SK-N-SH (cell line): ENCODE results near the gene CASP14.

Experiments used
- CHD2 ChIP-seq: fragments of 150-350 bp; IDR thresholded peaks from 2 replicates; pipeline ENCODE4 v1.6.1; 2018; ENCODE audit warnings: low read length; ENCODE audit not compliant: partially characterized antibody
- EZH2phosphoT487 ChIP-seq: fragments of 200-600 bp; sonication (generic); IDR thresholded peaks from 2 replicates; pipeline ENCODE4 v1.6.1; 2017; ENCODE audit warnings: low read depth, mixed run types, mild to moderate bottlenecking, antibody characterized with exemption, moderate library complexity, borderline replicate concordance
- FOXM1 ChIP-seq: IDR thresholded peaks from 2 replicates; pipeline ENCODE4 v1.4.0; 2012; ENCODE audit warnings: low read depth, mild to moderate bottlenecking
- MXI1 ChIP-seq: IDR thresholded peaks from 2 replicates; pipeline ENCODE4 v1.6.1; 2012; ENCODE audit warnings: mild to moderate bottlenecking, low read depth, low read length, improper control_type of control experiment
- RAD21 ChIP-seq: IDR thresholded peaks from 2 replicates; pipeline ENCODE4 v1.6.1; 2012; ENCODE audit warnings: mild to moderate bottlenecking, low read length
- RFX5 ChIP-seq: IDR thresholded peaks from 2 replicates; pipeline ENCODE4 v1.6.1; 2012; ENCODE audit warnings: mild to moderate bottlenecking, improper control_type of control experiment, low read length
- RXRA ChIP-seq: IDR thresholded peaks from 2 replicates; pipeline ENCODE4 v1.4.0; 2012; ENCODE audit warnings: low read depth, mild to moderate bottlenecking, borderline replicate concordance
- TAF1 ChIP-seq: IDR thresholded peaks from 2 replicates; pipeline ENCODE4 v1.6.1; 2012; ENCODE audit warnings: low read depth, mild to moderate bottlenecking, low read length, moderate library complexity, borderline replicate concordance
- TCF12 ChIP-seq: IDR thresholded peaks from 2 replicates; pipeline ENCODE4 v1.4.0; 2012
- TF ChIP-seq, protein P1 (sequence below): fragments of 200-600 bp; sonication (generic); IDR thresholded peaks from 2 replicates; pipeline ENCODE4 v1.6.1; 2017; ENCODE audit warnings: antibody characterized with exemption, mild to moderate bottlenecking, moderate library complexity
- TF ChIP-seq, protein P2 (sequence below): IDR thresholded peaks from 2 replicates; pipeline ENCODE4 v1.6.1; 2012; ENCODE audit warnings: mild to moderate bottlenecking, low read depth, low read length, moderate library complexity
- TF ChIP-seq, protein P3 (sequence below): IDR thresholded peaks from 2 replicates; pipeline ENCODE4 v1.4.0; 2012; ENCODE audit warnings: low read depth

DNA sequence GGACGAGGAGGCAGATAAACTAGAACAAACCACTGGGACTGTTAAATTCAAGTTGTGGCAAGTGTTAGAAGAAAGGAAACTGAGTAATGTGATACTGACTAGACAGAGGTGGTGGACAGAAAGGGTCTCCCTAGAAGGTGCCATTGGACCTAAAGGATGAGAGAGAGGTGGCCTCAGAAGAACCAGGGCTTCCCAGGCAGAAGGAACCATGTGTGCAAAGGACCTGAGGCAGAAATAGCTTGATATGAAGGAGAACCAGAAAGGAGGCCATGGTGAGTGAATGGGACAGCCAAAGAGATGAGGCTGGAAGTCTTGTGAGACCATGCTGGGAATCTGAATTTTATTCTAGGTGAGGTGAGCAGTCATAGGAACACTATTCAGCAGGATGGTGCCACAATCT is 55.1 kb downstream of the CASP14 start:
- TF ChIP-seq, protein P1, sequence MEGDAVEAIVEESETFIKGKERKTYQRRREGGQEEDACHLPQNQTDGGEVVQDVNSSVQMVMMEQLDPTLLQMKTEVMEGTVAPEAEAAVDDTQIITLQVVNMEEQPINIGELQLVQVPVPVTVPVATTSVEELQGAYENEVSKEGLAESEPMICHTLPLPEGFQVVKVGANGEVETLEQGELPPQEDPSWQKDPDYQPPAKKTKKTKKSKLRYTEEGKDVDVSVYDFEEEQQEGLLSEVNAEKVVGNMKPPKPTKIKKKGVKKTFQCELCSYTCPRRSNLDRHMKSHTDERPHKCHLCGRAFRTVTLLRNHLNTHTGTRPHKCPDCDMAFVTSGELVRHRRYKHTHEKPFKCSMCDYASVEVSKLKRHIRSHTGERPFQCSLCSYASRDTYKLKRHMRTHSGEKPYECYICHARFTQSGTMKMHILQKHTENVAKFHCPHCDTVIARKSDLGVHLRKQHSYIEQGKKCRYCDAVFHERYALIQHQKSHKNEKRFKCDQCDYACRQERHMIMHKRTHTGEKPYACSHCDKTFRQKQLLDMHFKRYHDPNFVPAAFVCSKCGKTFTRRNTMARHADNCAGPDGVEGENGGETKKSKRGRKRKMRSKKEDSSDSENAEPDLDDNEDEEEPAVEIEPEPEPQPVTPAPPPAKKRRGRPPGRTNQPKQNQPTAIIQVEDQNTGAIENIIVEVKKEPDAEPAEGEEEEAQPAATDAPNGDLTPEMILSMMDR: no peak
- TF ChIP-seq CHD2 (no peak), TAF1 (no peak), FOXM1 (no peak), EZH2phosphoT487 (no peak), RXRA (no peak), RFX5 (no peak), RAD21 (no peak), TCF12 (no peak), MXI1 (no peak)
- TF ChIP-seq, protein P2, sequence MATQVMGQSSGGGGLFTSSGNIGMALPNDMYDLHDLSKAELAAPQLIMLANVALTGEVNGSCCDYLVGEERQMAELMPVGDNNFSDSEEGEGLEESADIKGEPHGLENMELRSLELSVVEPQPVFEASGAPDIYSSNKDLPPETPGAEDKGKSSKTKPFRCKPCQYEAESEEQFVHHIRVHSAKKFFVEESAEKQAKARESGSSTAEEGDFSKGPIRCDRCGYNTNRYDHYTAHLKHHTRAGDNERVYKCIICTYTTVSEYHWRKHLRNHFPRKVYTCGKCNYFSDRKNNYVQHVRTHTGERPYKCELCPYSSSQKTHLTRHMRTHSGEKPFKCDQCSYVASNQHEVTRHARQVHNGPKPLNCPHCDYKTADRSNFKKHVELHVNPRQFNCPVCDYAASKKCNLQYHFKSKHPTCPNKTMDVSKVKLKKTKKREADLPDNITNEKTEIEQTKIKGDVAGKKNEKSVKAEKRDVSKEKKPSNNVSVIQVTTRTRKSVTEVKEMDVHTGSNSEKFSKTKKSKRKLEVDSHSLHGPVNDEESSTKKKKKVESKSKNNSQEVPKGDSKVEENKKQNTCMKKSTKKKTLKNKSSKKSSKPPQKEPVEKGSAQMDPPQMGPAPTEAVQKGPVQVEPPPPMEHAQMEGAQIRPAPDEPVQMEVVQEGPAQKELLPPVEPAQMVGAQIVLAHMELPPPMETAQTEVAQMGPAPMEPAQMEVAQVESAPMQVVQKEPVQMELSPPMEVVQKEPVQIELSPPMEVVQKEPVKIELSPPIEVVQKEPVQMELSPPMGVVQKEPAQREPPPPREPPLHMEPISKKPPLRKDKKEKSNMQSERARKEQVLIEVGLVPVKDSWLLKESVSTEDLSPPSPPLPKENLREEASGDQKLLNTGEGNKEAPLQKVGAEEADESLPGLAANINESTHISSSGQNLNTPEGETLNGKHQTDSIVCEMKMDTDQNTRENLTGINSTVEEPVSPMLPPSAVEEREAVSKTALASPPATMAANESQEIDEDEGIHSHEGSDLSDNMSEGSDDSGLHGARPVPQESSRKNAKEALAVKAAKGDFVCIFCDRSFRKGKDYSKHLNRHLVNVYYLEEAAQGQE: no peak
- TF ChIP-seq, protein P3, sequence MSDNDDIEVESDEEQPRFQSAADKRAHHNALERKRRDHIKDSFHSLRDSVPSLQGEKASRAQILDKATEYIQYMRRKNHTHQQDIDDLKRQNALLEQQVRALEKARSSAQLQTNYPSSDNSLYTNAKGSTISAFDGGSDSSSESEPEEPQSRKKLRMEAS: no peak
